ENCODE results near the gene SLC6A16.
"Not testable (repeated sequence)": the region's sequence is repeated elsewhere in the genome, so short reads cannot be mapped to it uniquely, and the experiment has no call there.

Gene SLC6A16

DNA sequence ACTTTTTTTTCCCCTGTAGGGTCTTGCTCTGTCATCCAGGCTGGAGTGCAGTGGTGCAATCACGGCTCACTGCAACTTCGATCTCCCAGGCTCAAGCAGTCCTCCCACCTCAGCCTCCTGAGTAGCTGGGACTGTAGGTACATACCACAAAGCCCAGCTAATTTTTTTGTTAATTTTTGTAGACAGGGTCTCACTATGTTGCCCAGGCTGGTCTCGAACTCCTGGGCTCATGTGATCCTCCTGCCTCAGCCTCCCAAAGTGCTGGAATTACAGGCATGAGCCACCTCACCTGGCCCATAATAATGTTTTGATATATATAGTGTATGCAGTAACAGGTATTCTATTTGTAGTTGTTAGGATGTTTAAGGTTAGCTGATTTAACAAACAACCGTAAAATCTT, 6.2 kb upstream of the SLC6A16 start:
- DNase-seq (ENCODE audit: low read depth in 2 of 2) = not testable (repeated sequence)

DNA sequence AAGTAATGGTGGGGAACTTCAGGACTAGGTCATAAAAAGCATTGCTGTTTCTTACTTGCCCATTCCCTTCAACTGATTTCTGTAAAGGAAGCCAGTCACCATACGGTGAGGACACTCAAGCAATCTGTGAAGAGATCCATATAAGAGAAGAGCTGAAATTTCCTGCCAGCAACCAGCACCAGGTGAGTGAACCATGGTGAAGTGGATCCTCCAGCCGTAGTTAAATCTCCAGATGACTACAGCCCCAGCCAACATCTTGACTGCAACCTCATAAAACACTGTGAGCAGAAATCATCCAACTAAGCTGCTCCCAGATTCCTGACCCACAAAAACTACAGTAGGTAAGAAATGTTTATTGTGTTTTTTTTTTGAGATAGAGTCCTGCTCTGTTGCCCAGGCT, 3.8 kb upstream of the SLC6A16 start:
- no peak for DNase-seq (ENCODE audit: low read depth in 2 of 2)

DNA sequence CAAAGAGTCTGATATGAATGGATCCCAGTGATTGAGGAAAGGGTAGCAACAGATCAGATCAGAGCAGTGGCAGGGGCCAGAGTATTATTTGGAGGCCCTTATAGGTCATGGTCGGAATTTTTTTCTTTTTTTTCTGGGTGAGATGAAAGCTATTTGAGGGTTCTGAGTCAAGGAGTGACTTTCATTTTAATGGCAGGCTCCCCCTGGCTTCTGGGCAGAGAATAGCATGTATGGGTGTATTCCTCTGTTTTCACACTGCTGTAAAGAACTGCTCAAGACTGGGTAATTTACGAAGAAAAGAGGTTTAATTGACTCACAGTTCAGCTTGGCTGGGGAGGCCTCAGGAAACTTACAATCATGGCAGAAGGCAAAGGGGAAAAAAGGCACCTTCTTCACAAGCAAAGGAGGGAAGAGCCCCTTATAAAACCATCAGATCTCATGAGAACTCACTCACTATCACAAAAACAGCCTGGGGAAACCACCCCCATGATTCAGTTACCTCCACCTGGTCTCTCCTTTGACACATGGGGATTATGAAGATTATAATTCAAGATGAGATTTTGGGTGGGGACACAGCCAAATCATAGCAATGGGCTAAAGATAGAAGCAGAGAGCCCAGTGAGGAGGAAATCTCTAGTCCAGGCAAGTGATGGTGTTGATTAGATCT, 3.0 kb upstream of the SLC6A16 start:
- DNase-seq (ENCODE audit: low read depth in 2 of 2) = no peak

DNA sequence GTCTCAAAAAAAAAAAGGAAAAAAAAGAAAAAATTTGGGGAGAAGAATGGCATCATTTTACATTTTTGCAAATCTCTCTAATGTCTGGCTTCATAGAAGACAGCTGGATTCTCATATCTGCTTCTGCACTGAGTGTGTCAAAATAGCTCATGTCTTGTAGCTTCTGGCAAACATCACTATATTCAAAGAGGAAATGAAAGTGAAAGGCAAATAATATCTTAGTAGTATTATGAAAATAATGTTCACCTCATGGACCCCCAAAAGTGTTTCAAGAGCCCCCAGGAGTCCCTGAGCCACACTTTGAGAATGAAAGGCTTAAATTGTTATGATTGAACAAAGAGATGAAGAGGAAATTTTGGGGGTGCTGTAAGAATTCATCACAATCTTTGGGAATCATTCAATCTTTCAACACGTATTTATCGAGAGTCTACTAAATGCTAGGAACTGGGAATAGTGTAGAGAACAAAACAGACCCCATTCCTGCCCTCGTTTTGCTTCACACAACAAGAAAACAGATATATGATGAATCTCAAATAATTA, 1.2 kb upstream of the SLC6A16 start:
- no peak for DNase-seq (ENCODE audit: low read depth in 2 of 2)

DNA sequence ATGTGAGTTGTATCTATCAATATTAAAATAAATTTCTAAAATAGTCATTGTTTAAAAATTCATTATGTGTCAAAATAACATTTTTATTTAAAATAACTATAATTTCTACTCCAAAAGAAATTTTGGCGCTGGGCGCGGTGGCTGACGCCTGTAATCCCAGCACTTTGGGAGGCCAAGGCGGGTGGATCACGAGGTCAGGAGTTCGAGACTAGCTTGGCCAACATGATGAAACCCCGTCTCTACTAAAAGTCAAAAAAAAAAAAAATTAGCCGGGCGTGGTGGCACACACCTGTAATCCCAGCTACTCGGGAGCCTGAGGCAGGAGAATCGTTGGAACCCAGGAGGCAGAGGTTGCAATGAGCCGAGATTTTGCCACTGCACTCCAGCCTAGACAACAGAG, 765 bp upstream of the SLC6A16 start:
- not testable (repeated sequence) for DNase-seq (ENCODE audit: low read depth in 2 of 2)

DNA sequence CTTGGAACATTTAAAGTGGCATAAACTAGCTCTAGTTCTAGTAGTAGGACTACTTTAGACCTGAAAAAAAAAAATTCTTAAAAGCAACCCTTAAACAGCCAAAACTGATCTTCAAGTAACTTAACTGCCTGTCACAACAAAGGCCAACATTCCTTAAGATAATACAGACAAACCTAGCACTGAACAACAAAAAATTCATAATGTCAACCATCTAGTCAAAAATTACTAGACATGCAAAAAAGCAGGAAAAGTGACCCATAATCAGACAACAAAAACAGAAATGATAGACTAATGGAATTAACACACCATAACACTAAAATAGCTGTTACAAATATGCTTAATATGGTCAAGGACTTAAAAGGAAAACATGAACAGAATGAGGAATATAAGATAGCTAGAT, 6.7 kb downstream of the SLC6A16 start:
- no peak for DNase-seq (ENCODE audit: low read depth in 2 of 2)

DNA sequence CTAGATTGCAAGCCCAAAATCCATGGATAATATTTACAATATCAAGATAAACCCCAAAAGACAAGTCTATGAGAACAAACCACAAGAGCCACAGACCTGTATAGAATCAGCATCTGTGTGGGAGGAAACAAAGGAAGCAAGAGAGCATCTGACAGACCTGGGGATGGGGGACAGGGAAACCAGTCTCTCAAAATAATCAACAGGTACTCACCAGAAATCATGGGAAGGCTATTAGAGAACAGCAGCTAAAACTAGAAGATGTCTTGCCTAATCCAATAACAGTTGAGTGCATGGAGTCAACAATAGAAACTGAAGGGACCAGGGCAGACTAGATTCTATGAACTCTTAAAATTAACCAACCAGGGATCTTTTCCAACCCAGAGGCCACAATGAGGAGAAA, 8.7 kb downstream of the SLC6A16 start:
- no peak for DNase-seq (ENCODE audit: low read depth in 2 of 2)

DNA sequence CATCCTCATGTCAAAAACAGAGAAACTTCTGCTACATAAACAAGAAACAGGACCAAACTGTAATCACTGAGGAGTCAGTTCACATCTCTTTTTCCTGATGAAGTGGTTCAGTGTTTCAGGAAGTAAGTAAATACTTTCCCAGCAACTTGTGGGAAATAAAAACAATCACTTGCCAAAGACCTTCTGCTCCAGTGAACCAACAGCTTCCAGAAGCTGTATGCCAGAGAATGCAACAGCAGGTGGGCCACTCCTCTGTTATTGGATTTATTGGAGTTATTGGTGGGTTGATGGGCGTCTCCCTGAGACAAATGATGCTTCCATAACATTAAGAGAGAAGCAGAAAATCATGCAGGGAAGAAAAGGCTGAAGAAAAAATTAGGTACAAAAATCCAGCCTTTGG, 9.9 kb downstream of the SLC6A16 start:
- no peak for DNase-seq (ENCODE audit: low read depth in 2 of 2)

DNA sequence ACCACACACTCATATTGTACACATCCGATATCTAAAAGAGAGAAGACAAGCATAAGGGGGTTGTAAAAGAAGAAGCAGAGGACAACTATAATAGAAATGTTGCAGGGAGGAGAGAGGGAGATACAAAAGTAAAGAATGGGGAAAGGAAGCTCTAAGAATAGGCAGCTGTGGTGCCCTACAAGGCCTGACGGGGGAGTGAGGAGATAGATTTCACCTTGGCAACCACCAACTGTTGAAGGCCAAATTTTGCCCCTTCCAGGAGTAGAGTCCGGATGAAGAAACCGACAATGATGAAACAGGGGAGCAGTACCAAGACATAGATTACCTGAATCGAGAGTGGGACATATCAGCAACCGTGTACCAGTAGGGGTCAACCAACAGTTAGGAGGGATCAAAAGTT, 15.9 kb downstream of the SLC6A16 start:
- no peak for DNase-seq (ENCODE audit: low read depth in 2 of 2)

DNA sequence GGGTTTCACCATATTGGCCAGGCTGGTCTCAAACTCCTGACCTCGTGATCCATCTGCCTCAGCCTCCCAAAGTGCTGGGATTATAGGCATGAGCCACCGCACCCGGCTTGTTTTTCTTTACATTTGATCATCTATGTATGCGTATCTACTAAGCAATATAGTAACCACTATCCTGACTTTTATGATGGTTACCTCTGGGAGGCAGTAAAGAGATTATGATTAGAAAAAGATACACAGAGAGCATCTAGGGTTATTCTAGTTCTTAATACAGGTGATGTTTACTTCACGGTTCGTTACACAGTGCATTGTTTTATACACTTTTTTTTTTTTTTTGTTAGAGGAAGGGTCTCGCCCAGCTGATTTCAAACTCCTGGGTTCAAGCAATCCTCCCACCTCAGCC, 18.3 kb downstream of the SLC6A16 start:
- not testable (repeated sequence) for DNase-seq (ENCODE audit: low read depth in 2 of 2)

DNA sequence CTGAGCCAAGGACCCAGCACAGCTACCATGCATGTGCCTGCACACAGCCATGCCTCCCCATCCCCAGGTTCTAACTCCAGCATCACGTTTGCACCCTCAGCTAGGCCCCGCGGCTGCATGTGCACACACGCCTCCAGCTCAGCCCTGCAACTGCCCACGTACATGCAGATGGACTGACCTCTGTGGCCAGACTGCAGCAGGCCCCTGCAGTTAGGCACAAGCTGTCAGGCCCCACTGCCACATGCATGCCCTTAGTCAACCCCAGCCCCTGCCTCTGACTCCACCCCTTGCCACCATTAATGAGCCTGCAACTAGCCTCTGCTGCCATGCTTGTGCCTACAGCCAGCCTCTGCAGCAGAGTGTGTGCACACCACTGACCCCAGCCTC, 23.1 kb downstream of the SLC6A16 start:
- DNase-seq (ENCODE audit: low read depth in 2 of 2) = no peak

DNA sequence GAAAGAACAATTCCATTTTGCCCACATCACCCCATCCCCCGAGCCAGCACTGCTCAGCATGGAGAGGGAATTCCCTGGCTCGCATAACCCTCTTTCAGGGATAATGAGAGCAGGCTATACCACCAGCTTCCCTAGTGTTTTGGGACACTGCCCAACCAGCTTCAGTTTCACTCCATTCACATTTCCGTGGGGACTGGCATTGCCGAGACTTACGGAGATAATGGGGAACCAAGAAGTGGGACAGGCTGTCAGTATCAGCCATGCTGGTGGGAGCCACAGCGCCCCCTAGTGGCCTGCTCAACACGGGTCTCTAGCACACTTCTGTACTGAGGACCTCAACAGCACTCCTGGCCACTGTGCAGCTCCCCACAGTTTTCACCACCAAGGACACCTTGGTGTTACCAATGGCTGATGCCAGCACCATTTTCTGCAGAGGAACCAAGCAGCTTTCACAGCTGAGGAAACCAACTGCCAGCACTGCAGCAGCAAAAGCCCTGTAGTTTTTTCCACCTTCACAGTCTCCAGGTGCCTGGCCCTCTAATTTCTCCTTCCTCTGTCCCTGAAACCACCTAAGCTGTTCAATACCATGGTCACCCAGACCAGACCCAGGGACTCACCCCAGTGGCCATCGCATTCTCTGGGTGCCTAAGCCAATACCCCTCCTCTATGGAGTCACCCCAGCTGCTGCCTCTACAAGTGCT, 23.7 kb downstream of the SLC6A16 start:
- DNase-seq (ENCODE audit: low read depth in 2 of 2) = peak; percentile 11 to 14

DNA sequence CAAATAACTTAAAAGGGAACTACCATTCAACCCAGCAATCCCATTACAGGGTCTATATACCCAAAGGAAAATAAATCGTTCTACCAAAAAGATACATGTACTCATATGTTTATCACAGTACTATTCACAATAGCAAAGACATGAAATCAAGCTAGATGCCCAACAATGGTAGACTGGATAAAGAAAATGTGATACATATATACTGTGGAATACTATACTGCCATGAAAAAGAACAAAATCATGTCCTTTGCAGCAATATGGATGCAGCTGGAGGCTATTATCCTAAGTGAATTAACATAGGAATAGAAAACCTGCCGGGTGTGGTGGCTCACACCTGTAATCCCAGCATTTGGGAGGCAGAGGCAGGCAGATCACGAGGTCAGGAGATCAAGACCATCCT, 26.3 kb downstream of the SLC6A16 start:
- not testable (repeated sequence) for DNase-seq (ENCODE audit: low read depth in 2 of 2)

DNA sequence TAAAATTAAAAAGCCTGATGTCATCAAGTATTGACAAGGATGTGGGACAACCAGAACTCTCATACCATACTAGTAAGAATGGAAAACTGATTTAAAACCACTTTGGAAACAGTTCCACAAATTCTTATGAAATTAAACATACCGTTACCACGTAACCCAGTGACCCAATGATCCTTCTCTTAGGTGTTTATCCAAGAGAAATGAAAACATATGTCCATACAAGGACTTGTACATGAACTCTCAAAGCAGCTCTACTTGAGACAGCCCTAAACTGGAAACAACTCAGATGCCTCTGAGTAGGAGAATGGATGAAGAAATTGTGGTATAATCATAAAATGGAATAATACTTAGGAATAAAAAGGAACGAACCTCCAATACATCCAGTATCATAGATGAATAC, 27.6 kb downstream of the SLC6A16 start:
- peak; percentile 18 to 26 for DNase-seq (ENCODE audit: low read depth in 2 of 2)

DNA sequence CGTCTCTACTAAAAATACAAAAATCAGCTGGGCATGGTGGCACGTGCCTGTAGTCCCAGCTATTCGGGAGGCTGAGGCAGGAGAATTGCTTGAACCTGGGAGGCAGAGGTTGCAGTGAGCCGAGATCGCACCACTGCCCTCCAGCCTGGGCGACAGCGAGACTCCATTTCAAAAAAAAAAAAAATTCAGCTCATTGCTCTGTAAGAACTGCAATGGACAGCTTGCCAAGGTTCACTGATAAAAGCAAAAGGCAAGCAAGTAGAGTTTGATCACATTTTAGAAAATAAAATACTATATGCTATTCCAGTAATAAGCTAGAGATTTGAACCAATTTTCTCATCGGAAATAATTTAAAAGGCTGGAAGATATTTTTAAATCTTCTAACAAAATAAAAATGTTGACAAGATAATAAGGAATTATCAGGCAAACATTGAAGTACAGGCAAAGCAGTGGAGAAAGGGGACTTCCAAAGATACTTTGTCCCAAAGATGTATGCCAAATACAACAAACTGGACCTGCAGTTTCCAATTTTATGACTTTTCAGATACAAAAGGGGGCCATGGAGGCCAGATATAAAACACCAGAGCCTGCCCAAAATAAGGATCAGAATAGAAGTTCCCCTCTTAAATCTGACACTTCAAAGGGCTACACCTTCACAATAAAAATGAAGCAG, 29.6 kb downstream of the SLC6A16 start:
- no peak for DNase-seq (ENCODE audit: low read depth in 2 of 2)

DNA sequence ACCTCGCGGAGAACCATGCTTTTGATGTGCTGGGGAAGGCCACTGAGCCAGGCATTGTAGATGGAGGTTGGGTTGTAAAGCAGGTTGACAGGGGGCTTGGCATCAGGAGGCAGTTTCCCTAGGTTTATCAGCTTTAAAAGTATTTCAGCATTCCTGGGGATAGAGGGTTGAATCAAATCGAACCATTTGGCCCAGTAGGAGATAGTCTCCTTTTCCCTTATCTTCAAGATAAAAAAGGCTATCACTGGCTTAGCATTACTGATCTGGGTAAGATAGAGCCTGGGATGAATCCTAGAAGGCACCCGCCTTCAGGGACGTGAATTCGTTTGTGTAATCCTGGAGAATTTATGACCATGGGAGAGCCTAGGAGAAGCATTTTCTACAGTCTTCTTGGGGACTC, 30.6 kb downstream of the SLC6A16 start:
- no peak for DNase-seq (ENCODE audit: low read depth in 2 of 2)

DNA sequence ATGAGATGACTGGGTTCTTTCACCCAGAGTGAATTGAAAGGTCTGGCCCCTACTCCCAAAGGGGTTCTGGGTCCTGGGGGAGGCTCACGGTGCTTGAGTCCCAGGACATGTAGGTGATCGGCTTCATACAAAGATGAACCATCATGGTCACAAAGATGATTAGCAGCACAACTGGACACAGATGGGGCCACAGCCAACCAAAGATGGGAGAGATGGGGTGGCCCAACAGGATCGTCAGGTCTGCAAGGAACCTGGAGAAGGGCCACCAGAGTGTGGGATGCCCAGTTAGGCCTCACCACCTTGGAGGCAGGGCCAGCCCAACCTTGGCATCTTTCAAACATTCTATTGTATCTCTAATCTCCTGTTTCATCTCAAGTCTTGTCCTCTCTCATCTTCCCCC, 34.5 kb downstream of the SLC6A16 start:
- no peak for DNase-seq (ENCODE audit: low read depth in 2 of 2)

DNA sequence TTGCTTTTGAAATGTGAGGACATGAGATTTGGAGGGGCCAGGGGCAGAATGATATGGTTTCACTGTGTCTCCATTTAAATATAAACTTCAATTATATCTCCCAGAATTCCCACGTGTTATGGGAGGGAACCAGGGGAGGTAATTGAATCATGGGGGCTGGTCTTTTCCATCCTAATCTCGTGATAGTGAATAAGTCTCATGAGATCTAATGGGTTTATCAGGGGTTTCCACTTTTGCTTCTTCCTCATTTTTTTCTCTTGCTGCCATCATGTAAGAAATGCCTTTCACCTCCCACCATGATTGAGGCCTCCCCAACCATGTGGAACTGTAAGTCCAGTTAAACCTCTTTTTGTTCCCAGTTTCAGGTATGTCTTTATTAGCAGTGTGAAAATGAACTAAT, 35.7 kb downstream of the SLC6A16 start:
- DNase-seq (ENCODE audit: low read depth in 2 of 2) = not testable (repeated sequence)

DNA sequence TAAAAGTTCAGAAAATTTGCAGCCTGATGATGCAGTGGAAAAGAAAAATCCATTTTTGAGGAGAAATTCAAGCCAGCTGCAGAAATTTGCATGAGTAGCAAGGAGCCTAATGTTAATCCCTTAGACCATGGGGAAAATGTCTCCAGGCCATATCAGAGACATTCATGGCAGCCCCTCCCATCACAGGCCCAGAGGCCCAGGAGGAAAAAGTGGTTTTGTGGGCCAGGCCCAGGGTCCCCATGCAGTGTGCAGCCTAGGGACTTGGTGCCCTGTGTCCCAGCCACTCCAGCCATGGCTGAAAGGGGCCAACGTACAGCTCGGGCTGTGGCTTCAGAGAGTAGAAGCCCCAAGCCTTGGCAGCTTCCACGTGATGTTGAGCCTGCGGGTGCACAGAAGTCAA, 36.8 kb downstream of the SLC6A16 start:
- not testable (repeated sequence) for DNase-seq (ENCODE audit: low read depth in 2 of 2)

DNA sequence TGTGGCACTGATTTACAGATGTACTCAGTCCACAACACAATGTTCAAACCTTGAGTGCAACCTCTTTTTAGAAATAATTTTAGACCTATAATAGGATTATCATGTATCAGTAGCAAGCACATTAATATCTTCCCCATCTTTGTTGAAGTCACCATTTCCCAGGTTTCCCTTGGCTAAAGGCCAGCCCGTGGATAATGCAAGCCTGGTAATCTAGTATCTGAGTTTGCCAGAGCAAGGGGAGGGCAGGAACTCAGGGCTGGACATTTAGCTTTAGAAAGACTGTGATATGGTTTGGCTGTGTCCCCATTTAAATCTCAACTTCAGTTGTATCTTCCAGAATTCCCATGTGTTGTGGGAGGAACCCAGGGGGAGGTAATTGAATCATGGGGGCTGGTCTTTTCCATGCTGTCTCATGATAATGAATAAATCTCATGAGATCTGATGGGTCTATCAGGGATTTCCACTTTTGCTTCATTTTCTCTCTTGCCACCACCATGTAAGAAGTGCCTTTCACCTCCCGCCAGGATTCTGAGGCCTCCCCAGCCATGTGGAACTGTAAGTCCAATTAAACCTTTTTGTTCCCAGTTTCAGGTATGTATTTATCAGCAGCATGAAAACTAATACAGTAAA, 37.7 kb downstream of the SLC6A16 start:
- DNase-seq (ENCODE audit: low read depth in 2 of 2) = no peak

DNA sequence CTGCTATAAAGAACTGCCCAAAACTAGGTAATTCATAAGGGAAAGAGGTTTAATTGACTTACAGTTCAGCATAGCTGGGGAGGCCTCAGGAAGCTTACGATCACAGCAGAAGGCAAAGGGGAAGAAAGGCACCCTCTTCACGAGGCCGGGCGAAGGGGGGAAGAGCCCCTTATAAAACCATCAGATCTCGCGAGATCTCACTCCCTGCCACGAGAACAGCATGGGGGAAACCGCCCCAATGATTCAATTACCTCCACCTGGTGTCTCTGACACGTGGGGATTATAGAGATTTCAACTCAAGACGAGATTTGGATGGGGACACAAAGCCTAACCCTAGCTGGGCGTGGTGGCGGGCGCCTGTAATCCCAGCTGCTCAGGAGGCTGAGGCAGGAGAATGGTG, 42.8 kb downstream of the SLC6A16 start:
- no peak for DNase-seq (ENCODE audit: low read depth in 2 of 2)

DNA sequence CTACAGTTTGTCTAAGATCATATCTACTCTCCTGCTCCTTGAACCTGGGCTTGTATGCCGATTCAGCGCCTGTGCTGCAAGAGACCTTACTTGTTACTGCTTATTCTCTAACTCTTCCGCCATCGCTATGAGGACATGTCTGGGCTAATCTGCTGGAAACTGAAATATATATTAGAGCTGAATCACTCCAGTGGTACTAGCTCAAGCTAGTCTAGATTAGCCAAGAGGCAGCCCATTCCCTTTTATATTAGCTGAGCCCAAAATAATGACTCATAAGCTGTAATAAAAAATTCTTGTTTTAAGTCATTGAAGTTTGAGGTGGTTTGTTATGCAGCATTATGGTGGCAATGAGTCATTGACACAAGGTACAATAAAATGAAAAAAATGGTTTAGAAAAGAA, 52.8 kb downstream of the SLC6A16 start:
- DNase-seq (ENCODE audit: low read depth in 2 of 2) = peak; percentile 8 to 19

Measured in fibroblast of skin of left quadriceps (primary cell).